CD4-positive, alpha-beta T cell treated with Interleukin-2 at 100 ng/mL for 4 hours (primary cell): Measurements from ENCODE around the gene ASIC3.
"Not testable (repeated sequence)": the region's sequence is repeated elsewhere in the genome, so short reads cannot be mapped to it uniquely, and the experiment has no call there.

ENCODE experiments used
- DNase-seq: peaks from one replicate; pipeline ENCODE4 v3.0.0-alpha.2; 2020; ENCODE audit warnings: low spot score

ASIC3 gene

DNA sequence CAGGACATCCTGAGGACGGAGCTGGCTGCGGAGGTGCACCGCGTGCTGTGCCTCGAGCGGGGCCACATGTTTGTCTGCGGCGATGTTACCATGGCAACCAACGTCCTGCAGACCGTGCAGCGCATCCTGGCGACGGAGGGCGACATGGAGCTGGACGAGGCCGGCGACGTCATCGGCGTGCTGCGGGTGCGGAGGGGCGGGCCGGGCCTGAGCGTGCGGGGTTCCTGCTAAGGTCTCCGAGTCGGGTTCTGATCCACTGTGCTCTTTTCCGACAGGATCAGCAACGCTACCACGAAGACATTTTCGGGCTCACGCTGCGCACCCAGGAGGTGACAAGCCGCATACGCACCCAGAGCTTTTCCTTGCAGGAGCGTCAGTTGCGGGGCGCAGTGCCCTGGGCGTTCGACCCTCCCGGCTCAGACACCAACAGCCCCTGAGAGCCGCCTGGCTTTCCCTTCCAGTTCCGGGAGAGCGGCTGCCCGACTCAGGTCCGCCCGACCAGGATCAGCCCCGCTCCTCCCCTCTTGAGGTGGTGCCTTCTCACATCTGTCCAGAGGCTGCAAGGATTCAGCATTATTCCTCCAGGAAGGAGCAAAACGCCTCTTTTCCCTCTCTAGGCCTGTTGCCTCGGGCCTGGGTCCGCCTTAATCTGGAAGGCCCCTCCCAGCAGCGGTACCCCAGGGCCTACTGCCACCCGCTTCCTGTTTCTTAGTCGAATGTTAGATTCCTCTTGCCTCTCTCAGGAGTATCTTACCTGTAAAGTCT lies 34.4 kb upstream of the ASIC3 start:
- DNase-seq: peak; percentile 95

GRCh38 chr7:151014950-151015349 lies 33.4 kb upstream of the ASIC3 start:
- peak; percentile 56 for DNase-seq

DNA sequence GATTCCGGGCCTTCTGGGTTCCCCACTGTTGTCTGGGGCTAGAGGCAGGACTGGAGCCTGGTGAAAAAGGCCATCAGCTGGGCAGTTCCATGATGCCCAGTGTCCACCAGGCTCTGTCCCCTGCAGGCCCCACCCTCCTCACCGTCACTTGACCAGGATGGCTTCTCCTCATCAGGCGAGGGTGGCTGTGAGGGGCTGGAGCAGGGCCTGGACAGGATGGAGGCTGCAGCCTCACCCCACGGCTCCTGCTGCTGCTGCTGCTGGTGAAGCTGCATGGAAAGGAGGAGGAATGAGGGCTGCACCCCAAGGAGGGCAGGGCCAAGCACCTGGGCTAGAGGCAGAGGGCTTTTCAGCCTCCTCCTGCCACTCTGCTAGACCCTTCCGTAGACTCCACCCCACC lies 32.4 kb upstream of the ASIC3 start:
- no peak for DNase-seq

DNA sequence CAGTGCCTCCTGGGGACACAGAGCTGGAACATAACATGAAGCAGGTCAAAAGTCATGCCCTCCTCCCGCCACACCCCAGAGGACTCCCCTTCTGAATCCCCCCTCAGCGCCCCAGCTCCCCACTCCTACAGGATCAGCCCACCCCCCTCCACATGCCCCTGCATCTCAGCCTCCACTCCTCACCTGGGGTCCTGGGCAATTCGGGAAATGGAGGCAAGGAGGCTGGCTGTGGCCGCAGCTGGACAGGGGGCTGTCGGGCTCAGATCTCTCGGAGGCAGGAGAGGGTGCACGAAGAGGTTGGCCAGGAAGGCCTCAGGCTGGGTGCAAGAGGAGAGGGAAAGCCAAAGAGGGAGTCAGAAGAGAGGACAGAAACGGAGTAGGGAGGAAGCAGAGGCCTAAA lies 31.8 kb upstream of the ASIC3 start:
- no peak for DNase-seq

GRCh38 chr7:151016942-151017341 lies 31.4 kb upstream of the ASIC3 start:
- no peak for DNase-seq

DNA sequence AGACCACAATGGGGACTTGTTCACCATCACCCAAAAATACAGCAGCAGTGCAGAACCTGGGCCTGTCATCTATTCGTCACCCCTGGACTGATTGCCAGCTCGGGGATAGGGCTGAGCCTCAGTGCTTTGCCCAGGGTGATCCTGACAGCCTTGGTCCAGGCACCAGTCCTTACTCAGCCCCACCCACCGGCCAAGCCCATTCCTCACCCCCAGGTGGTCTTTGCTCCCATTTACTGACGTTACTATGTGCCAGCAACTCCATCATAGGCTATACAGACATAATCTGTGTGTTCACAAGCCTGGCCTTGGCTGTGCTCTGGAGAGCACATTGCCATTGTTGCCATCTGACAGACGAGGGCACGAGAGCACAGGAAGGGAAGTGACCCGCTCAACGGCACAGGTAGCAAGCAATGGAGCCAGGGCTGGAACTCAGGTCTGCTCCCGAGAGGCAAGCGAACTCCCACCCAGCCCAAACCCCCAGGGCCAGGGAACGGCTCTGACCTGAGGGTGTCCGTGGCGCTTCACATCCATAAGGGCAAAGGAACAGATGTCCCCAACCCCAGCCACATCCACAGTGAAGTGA lies 30.9 kb upstream of the ASIC3 start:
- no peak for DNase-seq

- peak; percentile 82 for DNase-seq
Measured at GRCh38 chr7:151017953-151018420, 30.3 kb upstream of the ASIC3 start.

DNA sequence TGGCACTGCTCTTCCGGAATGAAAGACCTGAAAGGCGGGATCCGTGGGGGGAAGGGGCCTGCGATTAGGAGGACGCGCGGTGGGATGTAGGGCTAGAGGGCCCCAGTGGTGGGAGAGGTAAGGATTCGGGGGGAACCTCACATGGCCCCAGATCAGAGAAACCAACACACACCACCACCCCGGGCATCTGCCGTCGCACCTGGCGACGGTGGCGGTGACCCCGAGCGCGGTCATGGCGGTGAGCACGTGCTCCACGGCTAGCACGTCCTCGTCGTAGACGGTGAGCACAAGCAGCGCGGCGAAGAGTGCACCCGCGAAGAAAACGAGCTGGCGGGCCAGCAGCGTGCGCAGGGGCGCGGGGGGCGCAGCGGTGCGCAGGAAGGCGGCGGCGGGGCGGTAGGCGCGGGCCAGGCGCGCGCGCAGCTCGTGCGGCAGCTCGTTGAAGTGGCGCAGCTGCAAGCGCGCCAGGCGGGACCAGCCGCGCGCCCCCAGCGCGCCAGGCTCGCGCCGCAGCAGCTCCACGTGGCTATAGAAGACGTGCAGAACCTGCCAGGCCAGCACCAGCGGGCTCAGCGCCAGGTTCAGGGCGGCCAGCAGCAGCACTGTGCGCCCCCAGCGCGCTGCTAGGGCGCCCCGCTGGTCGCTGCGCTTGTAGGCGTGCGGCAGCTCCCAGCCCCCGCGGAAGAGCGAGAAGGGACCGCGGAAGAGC lies 29.8 kb upstream of the ASIC3 start:
- DNase-seq: peak; percentile 24

- DNase-seq: no peak
Measured at GRCh38 chr7:151019130-151019447, 29.2 kb upstream of the ASIC3 start.

GRCh38 chr7:151020231-151020630 lies 28.1 kb upstream of the ASIC3 start:
- DNase-seq: no peak

DNA sequence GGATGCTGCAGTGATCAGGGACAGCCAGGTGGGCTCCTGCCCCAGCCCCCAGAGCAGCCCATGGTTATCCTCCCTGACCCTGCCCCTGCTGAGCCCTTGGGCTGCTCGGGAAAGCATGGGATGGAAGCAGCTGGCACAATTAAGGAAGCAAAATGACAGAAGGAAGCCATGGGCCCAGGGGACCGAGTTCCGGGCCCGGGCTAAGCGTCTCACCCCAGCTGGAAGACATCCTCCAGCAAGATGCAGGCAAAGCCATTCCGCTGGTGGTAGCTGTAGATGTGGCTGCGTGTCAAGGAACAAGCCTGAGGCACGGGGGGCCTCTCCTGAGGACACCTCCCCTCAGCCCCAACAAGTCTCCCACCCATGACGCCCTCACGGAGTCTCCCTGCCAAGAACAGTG lies 25.1 kb upstream of the ASIC3 start:
- DNase-seq: no peak

- DNase-seq: no peak
Measured at GRCh38 chr7:151024435-151025056, 23.8 kb upstream of the ASIC3 start, which contains the start of gene ATG9B. Gene ATG9B (minus strand): TSS chr7:151024494. CDS start chr7:151024423, 71 bp downstream.

GRCh38 chr7:151025924-151026671 lies 22.2 kb upstream of the ASIC3 start:
- DNase-seq: no peak

DNA sequence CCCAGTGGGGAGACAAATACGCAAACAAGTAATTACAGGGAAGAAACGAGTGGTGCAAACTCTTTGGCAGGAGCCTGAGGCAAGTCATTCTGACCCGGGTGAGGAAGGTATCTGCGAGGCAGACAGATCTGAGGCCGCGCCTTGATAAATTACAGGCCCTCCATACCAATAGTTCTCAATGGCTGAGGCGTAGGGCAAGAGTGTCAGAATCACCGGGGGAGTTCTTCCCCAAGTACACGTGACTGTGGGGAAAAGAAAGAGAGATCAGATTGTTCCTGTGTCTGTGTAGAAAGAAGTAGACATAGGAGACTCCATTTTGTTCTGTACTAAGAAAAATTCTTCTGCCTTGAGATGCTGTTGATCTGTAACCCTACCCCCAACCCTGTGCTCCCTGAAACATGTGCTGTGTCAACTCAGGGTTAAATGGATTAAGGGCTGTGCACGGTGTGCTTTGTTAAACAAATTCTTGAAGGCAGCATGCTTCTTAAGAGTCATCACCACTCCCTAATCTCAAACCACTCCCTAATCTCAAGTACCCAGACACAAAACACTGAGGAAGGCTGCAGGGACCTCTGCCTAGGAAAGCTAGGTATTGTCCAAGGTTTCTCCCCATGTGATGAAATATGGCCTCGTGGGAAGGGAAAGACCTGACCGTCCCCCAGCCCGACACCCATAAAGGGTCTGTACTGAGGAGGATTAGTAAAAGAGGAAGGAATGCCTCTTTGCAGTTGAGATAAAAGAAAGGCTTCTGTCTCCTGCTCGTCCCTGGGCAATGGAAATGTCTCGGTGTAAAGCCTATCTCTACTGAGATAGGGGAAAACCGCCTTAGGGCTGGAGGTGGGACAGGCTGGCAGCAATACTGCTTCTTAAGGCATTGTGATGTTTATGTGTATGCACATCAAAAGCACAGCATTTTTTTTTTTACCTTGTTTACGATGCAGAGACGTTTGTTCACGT lies 21.3 kb upstream of the ASIC3 start:
- not testable (repeated sequence) for DNase-seq

DNA sequence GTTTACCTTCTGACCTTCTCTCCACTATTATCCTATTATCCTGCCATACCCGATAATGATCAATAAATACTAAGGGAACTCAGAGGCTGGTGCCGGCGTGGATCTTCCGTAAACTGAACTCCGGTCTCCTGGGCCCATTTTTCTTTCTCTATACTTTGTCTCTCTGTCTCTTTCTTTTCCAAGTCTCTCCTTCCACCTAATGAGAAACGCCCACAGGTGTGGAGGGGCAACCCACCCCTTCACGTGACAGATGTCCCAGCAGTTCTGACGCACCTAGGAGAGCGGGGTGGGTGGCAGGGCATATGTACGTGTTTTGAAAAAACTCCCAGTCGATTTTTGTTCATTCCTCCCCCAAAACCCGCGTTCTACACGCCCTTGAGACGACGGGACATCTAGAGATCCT lies 20.6 kb upstream of the ASIC3 start:
- not testable (repeated sequence) for DNase-seq

DNA sequence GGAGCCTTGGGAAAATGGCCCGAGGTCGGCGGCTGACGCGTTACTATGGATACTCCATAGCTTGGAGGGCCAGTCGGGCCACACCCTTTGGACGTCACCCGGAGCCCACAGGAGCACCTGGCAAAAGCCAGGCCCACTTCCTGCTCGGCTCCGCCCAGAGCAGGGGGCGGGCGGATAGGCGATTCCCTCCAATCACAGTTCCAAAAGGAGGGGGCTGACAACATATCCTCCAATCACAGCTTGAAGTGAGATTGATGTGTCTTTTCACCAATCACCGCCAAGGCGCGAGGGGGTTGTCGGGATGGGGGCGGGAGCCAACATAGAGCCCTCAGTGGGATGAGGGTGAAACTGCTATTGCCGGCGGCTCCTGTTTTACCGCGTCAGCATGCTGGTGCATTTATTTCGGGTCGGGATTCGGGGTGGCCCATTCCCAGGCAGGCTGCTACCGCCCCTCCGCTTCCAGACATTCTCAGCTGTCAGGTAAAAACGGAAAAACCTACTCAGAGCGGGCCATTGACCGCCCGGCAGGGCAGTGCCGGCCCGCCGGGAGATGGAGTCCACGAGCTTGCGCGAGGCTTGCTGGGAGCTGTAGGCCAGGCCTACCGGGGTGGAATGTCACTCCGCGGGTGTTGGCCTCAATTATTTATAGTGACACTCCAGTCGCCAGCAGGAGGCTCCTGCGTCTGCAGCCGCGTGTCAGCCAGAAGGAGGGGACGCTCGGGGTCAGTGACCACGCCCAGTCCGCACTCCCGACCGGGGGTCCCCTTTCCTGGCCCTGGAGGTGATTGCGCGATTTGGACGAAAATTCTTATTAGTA lies 20.0 kb upstream of the ASIC3 start, which contains the start of gene ABCB8:
TSS of gene ABCB8 (plus strand) at position 320 of the 817 bp plus-strand sequence. CDS start at position 386, 66 bp downstream.
- DNase-seq: peak; percentile 100

- DNase-seq: no peak
Measured at GRCh38 chr7:151028948-151029501, 19.3 kb upstream of the ASIC3 start.

- DNase-seq: no peak
Measured at GRCh38 chr7:151031011-151031410, 17.3 kb upstream of the ASIC3 start.
